H1 (cell line): ENCODE data around the gene MAP1A. TPM values are rescaled to one million over a fixed set of nuclear protein-coding genes. Genes with fewer than 3 reads are reported as not detected.
A peak's percentile ranks its signal among the peaks of the same experiment; 100 is the strongest.

Source experiments
- CTCF ChIA-PET: fragments of 300-600 bp; sonication (Branson Sonifier 250); formaldehyde crosslinking; loops from one replicate; lab custom pipeline; 2021; ENCODE audit not compliant: partially characterized antibody; lab: Charles Lee
- POLR2A ChIA-PET: fragments of 300-600 bp; sonication (Branson Sonifier 250); formaldehyde crosslinking; loops from one replicate; lab custom pipeline; 2021; ENCODE audit warnings: inconsistent platforms; ENCODE audit not compliant: partially characterized antibody; lab: Charles Lee
- DNase-seq, 2 experiments: peaks; one replicate each; pipeline versions ENCODE4 v3.0.0 to v3.0.0-alpha.2; 2010 to 2022; ENCODE audit warnings: low spot score in 2 of 2, low read depth in 1 of 2, mixed read lengths in 1 of 2
- FAIRE-seq: peaks from 2 replicates; lab custom pipeline; 2011; peaks lifted over from hg19 to GRCh38; lab: Jason Lieb, UNC
- H2AFZ ChIP-seq: 2 replicates; pipeline ENCODE4 v1.8.1; 2012; ENCODE audit warnings: low read length, inconsistent platforms
- H2AK5ac ChIP-seq: 2 replicates; pipeline ENCODE4 v1.6.1; 2013; ENCODE audit warnings: low read depth, low read length
- H2BK120ac ChIP-seq: replicated peaks from 2 replicates; pipeline ENCODE3; 2013; ENCODE audit warnings: low read depth, low read length, inconsistent platforms
- H2BK12ac ChIP-seq: 2 replicates; pipeline ENCODE4 v1.6.1; 2013; ENCODE audit warnings: low read depth, low read length
- H2BK15ac ChIP-seq: 2 replicates; pipeline ENCODE4 v1.6.1; 2013; ENCODE audit warnings: low read length
- H2BK20ac ChIP-seq: 2 replicates; pipeline ENCODE4 v1.6.1; 2013; ENCODE audit warnings: low read length
- H2BK5ac ChIP-seq: 2 replicates; pipeline ENCODE4 v1.6.1; 2013; ENCODE audit warnings: low read depth, low read length
- H3K14ac ChIP-seq: 2 replicates; pipeline ENCODE4 v1.6.1; 2013; ENCODE audit warnings: inconsistent platforms; ENCODE audit not compliant: insufficient read length
- H3K18ac ChIP-seq: 2 replicates; pipeline ENCODE4 v1.6.1; 2013; ENCODE audit warnings: low read length; ENCODE audit errors: extremely low read depth
- H3K23ac ChIP-seq: 2 replicates; pipeline ENCODE4 v1.6.1; 2013; ENCODE audit warnings: inconsistent platforms; ENCODE audit not compliant: insufficient read length
- H3K23me2 ChIP-seq: 2 replicates; pipeline ENCODE4 v1.6.1; 2013; ENCODE audit warnings: low read depth, low read length
- H3K27ac ChIP-seq: 2 replicates; pipeline ENCODE4 v1.6.1; 2011; ENCODE audit warnings: low read depth, low read length, inconsistent platforms
- H3K27me3 ChIP-seq, 4 experiments: replicated peaks in 1 of 4; 1 replicate in 1 of 4; 2 replicates in 3 of 4; pipeline versions ENCODE4 v1.6.1 to v1.8.1; 2011 to 2013; ENCODE audit warnings: low read length in 3 of 4, mild to moderate bottlenecking in 3 of 4, inconsistent platforms in 2 of 4, mixed read lengths in 2 of 4, moderate library complexity in 1 of 4; ENCODE audit not compliant: control insufficient read depth in 3 of 4, insufficient read depth in 3 of 4; ENCODE audit errors: extremely low read depth in 1 of 4
- H3K36me3 ChIP-seq, 4 experiments: 2 replicates each; pipeline versions ENCODE4 v1.6.1 to v1.8.1; 2011 to 2013; ENCODE audit warnings: mild to moderate bottlenecking in 4 of 4, low read length in 3 of 4, moderate library complexity in 2 of 4, control low read depth in 1 of 4, inconsistent platforms in 1 of 4; ENCODE audit not compliant: insufficient read depth in 4 of 4, control insufficient read depth in 2 of 4
- H3K4ac ChIP-seq: replicated peaks from 2 replicates; pipeline ENCODE3; 2013; ENCODE audit warnings: low read length, low read depth, mixed read lengths, inconsistent platforms; ENCODE audit not compliant: insufficient read length
- H3K4me1 ChIP-seq, 4 experiments: replicated peaks in 1 of 4; 1 replicate in 1 of 4; 2 replicates in 3 of 4; pipeline versions ENCODE4 v1.6.1 to v1.8.1; 2011 to 2013; ENCODE audit warnings: low read length in 3 of 4, inconsistent platforms in 2 of 4, mixed read lengths in 1 of 4; ENCODE audit not compliant: insufficient read depth in 4 of 4, control insufficient read depth in 3 of 4
- H3K4me2 ChIP-seq, 2 experiments: 2 replicates each; pipeline versions ENCODE4 v1.6.1 to v1.8.1; 2011 to 2013; ENCODE audit warnings: low read depth in 2 of 2, low read length in 2 of 2, control low read depth in 1 of 2, inconsistent platforms in 1 of 2, mild to moderate bottlenecking in 1 of 2; ENCODE audit not compliant: insufficient read depth in 1 of 2
- H3K4me3 ChIP-seq, 4 experiments: fragments of 200-600, 300-600 bp in 1 of 4; sonication (generic), shearing (Covaris generic), sonication (Bioruptor Twin) in 1 of 4; 2 replicates each; pipeline versions ENCODE4 v1.5.1 to v1.8.1; 2011 to 2016; ENCODE audit warnings: low read length in 4 of 4, low read depth in 3 of 4, control low read depth in 2 of 4, inconsistent platforms in 2 of 4, mild to moderate bottlenecking in 2 of 4, mixed read lengths in 1 of 4, moderate library complexity in 1 of 4; ENCODE audit not compliant: insufficient read depth in 2 of 4; ENCODE audit errors: extremely low read depth in 1 of 4
- H3K56ac ChIP-seq: replicated peaks from 2 replicates; pipeline ENCODE3; 2013; ENCODE audit warnings: low read depth, mild to moderate bottlenecking, mixed read lengths, low read length, inconsistent platforms; ENCODE audit not compliant: insufficient read length
- H3K79me1 ChIP-seq: 2 replicates; pipeline ENCODE4 v1.6.1; 2013; ENCODE audit warnings: low read depth, low read length, control low read depth
- H3K79me2 ChIP-seq, 2 experiments: 2 replicates each; pipeline versions ENCODE4 v1.6.1 to v1.8.1; 2012 to 2013; ENCODE audit warnings: low read length in 2 of 2, mild to moderate bottlenecking in 2 of 2, inconsistent platforms in 1 of 2; ENCODE audit not compliant: insufficient read depth in 2 of 2, control insufficient read depth in 1 of 2
- H3K9ac ChIP-seq, 4 experiments: replicated peaks in 1 of 4; 1 replicate in 1 of 4; 2 replicates in 3 of 4; pipeline versions ENCODE4 v1.6.1 to v1.8.1; 2011 to 2013; ENCODE audit warnings: low read depth in 3 of 4, low read length in 3 of 4, control low read depth in 2 of 4, mild to moderate bottlenecking in 2 of 4, moderate library complexity in 2 of 4, inconsistent platforms in 1 of 4; ENCODE audit errors: extremely low read depth in 1 of 4
- H3K9me3 ChIP-seq, 2 experiments: 2 replicates each; pipeline versions ENCODE4 v1.6.1 to v1.8.1; 2012 to 2013; ENCODE audit warnings: mild to moderate bottlenecking in 2 of 2, moderate library complexity in 2 of 2, control low read depth in 1 of 2, inconsistent platforms in 1 of 2, low read depth in 1 of 2, low read length in 1 of 2, mixed read lengths in 1 of 2; ENCODE audit not compliant: insufficient read depth in 2 of 2
- H4K20me1 ChIP-seq, 2 experiments: replicated peaks in 1 of 2; 2 replicates each; pipeline versions ENCODE3 to v1.8.1; 2011 to 2013; ENCODE audit warnings: inconsistent platforms in 2 of 2, low read length in 2 of 2, mild to moderate bottlenecking in 1 of 2; ENCODE audit not compliant: insufficient read depth in 2 of 2, control insufficient read depth in 1 of 2
- H4K5ac ChIP-seq: 2 replicates; pipeline ENCODE4 v1.6.1; 2013; ENCODE audit warnings: low read length, low read depth, mixed read lengths, inconsistent platforms; ENCODE audit not compliant: insufficient read length
- H4K8ac ChIP-seq: 2 replicates; pipeline ENCODE4 v1.8.0; 2013; ENCODE audit warnings: mild to moderate bottlenecking, moderate library complexity, low read length, inconsistent platforms; ENCODE audit not compliant: insufficient read depth; ENCODE audit errors: extremely low read depth
- H4K91ac ChIP-seq: replicated peaks from 2 replicates; pipeline ENCODE3; 2013; ENCODE audit warnings: low read length, mixed read lengths, inconsistent platforms; ENCODE audit not compliant: insufficient read length
- CHD2 ChIP-seq: IDR thresholded peaks from 2 replicates; pipeline ENCODE4 v1.6.1; 2012; ENCODE audit warnings: low read length, improper control_type of control experiment
- RAD21 ChIP-seq, 2 experiments: IDR thresholded peaks in 1 of 2; conservative IDR thresholded peaks in 1 of 2; 2 replicates each; pipeline ENCODE4 v1.6.1; 2011; ENCODE audit warnings: low read depth in 2 of 2, low read length in 2 of 2, improper control_type of control experiment in 1 of 2, inconsistent platforms in 1 of 2, mild to moderate bottlenecking in 1 of 2, moderate library complexity in 1 of 2
- WGBS, 2 experiments: shearing (Covaris generic) in 1 of 2; methylation state at CpG; one replicate each; pipeline versions ENCODE4 v1.1.6 to v1.1.7; 2013 to 2015; ENCODE audit warnings: low lambda C conversion rate in 2 of 2, mixed read lengths in 2 of 2, inconsistent platforms in 1 of 2, low coverage in 1 of 2, missing lambda C conversion rate in 1 of 2; ENCODE audit not compliant: insufficient replicate concordance in 2 of 2, insufficient coverage in 1 of 2, insufficient read length in 1 of 2; ENCODE audit errors: extremely low coverage in 1 of 2, missing lambda C conversion rate in 1 of 2; 5-methylcytosine and 5-hydroxymethylcytosine counted together
- polyA plus RNA-seq, 7 experiments: library from polyadenylated mRNA; depleted of rRNA in 3 of 7; stranded (reverse) in 5 of 7; unstranded in 2 of 7; fragments of >200 nt in 5 of 7; fragments of 200-250 nt in 2 of 7; gene quantifications; 1 replicate in 5 of 7; 2 replicates in 1 of 7; 4 replicates in 1 of 7; pipeline versions ENCODE4 v1.2.1 to v1.2.3, GENCODE V29; 2011 to 2013; ENCODE audit warnings: missing spikeins in 2 of 7, mixed read lengths in 2 of 7
- total RNA-seq: library from RNA; stranded (reverse); fragmentation: NEBNext Ultra II Directional; extraction: Animal tissue kit (Norgen Biotek cat#: 25700); gene quantifications from 2 replicates; pipeline ENCODE4 v1.2.1, GENCODE V29; 2021

Gene MAP1A
- total and polyA plus RNA-seq, 2 of the 8 experiments (the other 6 are each of a cell fraction or from before 2014, with no cell fraction given): 0.80 to 2.4 TPM

- H3K23me2 ChIP-seq: peaks cover 2% of the 10 kb centered on the region; the same call in 1 of the 2 replicates
- TF ChIP-seq CHD2 (no peak), RAD21 (IDR thresholded peaks at IDR 0.05 in 1 of 2, conservative IDR thresholded peaks at IDR 0.05 in 1 of 2; ENCODE audit: low read depth in 2 of 2, low read length in 2 of 2) (peak in 1 of 2 experiments; percentile 15; a peak in 1 of 4 replicates)
- no peaks in the 10 kb centered on the region for H3K9me3 ChIP-seq
- H2BK20ac ChIP-seq: no peak overlapping the region
- peaks cover 13 to 63% (median 36%) of the 10 kb centered on the region in 4 experiments; a peak in 7 of 8 replicates for H3K36me3 ChIP-seq
- FAIRE-seq (no peak), DNase-seq (no peak)
- ChIA-PET POLR2A (interaction anchor here (0.7 to 1.1 kb wide), 2 partner anchors 10 to 28 kb away, joined by 5 to 6 read pairs; no protein-coding TSS in a partner anchor), CTCF (interaction anchor here (0.7 to 1.4 kb wide), 5 partner anchors 10 to 31 kb away, joined by 3 to 7 read pairs (median 6); partner anchors contain the start of gene TP53BP1)
- no peak overlapping the region for H3K4ac ChIP-seq
- no peak overlapping the region for H2BK120ac ChIP-seq
- H2BK5ac ChIP-seq: no peak overlapping the region
- H2AFZ ChIP-seq: no peak overlapping the region
- no peak overlapping the region for H3K56ac ChIP-seq
- H3K79me1 ChIP-seq: no peaks in the 10 kb centered on the region
- no peak overlapping the region for H2BK12ac ChIP-seq
- no peak overlapping the region for H3K18ac ChIP-seq
- H3K9ac ChIP-seq: no peak overlapping the region
- no peak overlapping the region for H3K4me2 ChIP-seq
- H3K4me1 ChIP-seq: no peaks in the 10 kb centered on the region
- no peak overlapping the region for H3K4me3 ChIP-seq
- no peak overlapping the region for H2AK5ac ChIP-seq
- no peak overlapping the region for H3K27ac ChIP-seq
- H3K23ac ChIP-seq: no peak overlapping the region
- no peak overlapping the region for H4K91ac ChIP-seq
- H4K8ac ChIP-seq: no peak overlapping the region
- H3K79me2 ChIP-seq: peaks cover 0 to 47% of the 10 kb centered on the region in 2 experiments; a peak in 3 of 4 replicates
- H3K14ac ChIP-seq: no peak overlapping the region
- no peaks in the 10 kb centered on the region for H3K27me3 ChIP-seq
- H2BK15ac ChIP-seq: no peak overlapping the region
- H4K5ac ChIP-seq: no peak overlapping the region
- WGBS, 2 experiments: 88% methylated on average over 4 of the region's 4 CpGs; no CpG with 5 or more reads in 1 of the 2 experiments
- peaks cover 2% of the 10 kb centered on the region in 2 experiments for H4K20me1 ChIP-seq
Measured at GRCh38 chr15:43483297-43484128, 33.9 kb upstream of the MAP1A start.
